ENCODE measurements around the gene BNIP2. TPM values are rescaled to one million over a fixed set of nuclear protein-coding genes. Genes with fewer than 3 reads are reported as not detected.

The BNIP2 gene
- total RNA-seq, 2 donors from 2014 or later = 76.6 to 124 TPM

GRCh38 chr15:59723687-59724346 is 34.7 kb upstream of the BNIP2 start:
- WGBS = 86% methylated on average over 7 of the region's 7 CpGs
- intact Hi-C loops (cut with DNase I) = no loop called here

DNA sequence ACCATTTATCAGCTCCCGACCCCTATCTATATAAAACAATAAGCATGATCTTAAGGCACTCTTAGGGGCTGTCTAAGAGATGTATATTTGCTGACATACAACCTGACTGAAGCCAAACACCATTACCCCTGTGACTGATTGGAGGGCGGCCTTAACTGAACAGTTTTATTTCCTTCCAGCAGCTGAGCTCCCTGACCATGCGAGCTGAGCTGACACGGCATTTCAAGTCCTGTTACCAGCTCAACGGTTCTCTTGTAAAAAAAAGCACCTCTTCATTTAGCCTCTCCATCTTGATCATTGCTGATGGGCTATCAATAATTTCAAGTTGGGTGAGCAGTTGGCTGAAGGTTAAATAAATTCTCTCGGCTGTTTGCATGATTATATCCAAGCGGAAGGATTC is 33.4 kb upstream of the BNIP2 start:
- no peaks in the 10 kb centered on the region for H3K27me3 ChIP-seq (replicated peaks; ENCODE audit: insufficient read depth)
- no peak for TF ChIP-seq POLR2A (IDR thresholded peaks at IDR 0.05)
- TF ChIP-seq, protein P1, sequence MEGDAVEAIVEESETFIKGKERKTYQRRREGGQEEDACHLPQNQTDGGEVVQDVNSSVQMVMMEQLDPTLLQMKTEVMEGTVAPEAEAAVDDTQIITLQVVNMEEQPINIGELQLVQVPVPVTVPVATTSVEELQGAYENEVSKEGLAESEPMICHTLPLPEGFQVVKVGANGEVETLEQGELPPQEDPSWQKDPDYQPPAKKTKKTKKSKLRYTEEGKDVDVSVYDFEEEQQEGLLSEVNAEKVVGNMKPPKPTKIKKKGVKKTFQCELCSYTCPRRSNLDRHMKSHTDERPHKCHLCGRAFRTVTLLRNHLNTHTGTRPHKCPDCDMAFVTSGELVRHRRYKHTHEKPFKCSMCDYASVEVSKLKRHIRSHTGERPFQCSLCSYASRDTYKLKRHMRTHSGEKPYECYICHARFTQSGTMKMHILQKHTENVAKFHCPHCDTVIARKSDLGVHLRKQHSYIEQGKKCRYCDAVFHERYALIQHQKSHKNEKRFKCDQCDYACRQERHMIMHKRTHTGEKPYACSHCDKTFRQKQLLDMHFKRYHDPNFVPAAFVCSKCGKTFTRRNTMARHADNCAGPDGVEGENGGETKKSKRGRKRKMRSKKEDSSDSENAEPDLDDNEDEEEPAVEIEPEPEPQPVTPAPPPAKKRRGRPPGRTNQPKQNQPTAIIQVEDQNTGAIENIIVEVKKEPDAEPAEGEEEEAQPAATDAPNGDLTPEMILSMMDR (IDR thresholded peaks at IDR 0.05) = no peak
- TF ChIP-seq POLR2AphosphoS5 (IDR thresholded peaks at IDR 0.05) = no peak
- H3K4me1 ChIP-seq (replicated peaks) = no peaks in the 10 kb centered on the region
- intact Hi-C loops (cut with DNase I) = no loop called here
- 67% methylated on average over 7 of the region's 7 CpGs for WGBS
- H3K4me3 ChIP-seq = no peak overlapping the region
- DNase-seq (ENCODE audit: low spot score) = no peak
- no peaks in the 10 kb centered on the region for H3K9me3 ChIP-seq
- no peaks in the 10 kb centered on the region for H3K36me3 ChIP-seq
- H3K27ac ChIP-seq = no peak overlapping the region

More at GRCh38 chr15:59723687-59724346, 34.7 kb upstream of the BNIP2 start:
- H3K4me3 ChIP-seq = no peak overlapping the region
- DNase-seq (ENCODE audit: low spot score) = no peak
- no peaks in the 10 kb centered on the region for H3K36me3 ChIP-seq
- no peaks in the 10 kb centered on the region for H3K4me1 ChIP-seq (replicated peaks)
- TF ChIP-seq POLR2A (IDR thresholded peaks at IDR 0.05) = no peak
- TF ChIP-seq, protein P1 (IDR thresholded peaks at IDR 0.05) = no peak
- TF ChIP-seq POLR2AphosphoS5 (IDR thresholded peaks at IDR 0.05) = no peak
- H3K27ac ChIP-seq = no peak overlapping the region
- no peaks in the 10 kb centered on the region for H3K27me3 ChIP-seq (replicated peaks; ENCODE audit: insufficient read depth)
- H3K9me3 ChIP-seq = no peaks in the 10 kb centered on the region

GRCh38 chr15:59722037-59722436 is 32.9 kb upstream of the BNIP2 start:
- 81% methylated on average over 7 of the region's 7 CpGs for WGBS
- Histone ChIP-seq H3K4me3 (no peak overlapping the region), H3K27me3 (replicated peaks; ENCODE audit: insufficient read depth) (no peaks in the 10 kb centered on the region), H3K9me3 (no peaks in the 10 kb centered on the region), H3K4me1 (replicated peaks) (no peaks in the 10 kb centered on the region), H3K36me3 (no peaks in the 10 kb centered on the region), H3K27ac (no peak overlapping the region)
- intact Hi-C loops (cut with DNase I) = no loop called here
- DNase-seq (ENCODE audit: low spot score) = no peak
- TF ChIP-seq, protein P1 (IDR thresholded peaks at IDR 0.05) = no peak
- no peak for TF ChIP-seq POLR2AphosphoS5 (IDR thresholded peaks at IDR 0.05)
- no peak for TF ChIP-seq POLR2A (IDR thresholded peaks at IDR 0.05)

DNA sequence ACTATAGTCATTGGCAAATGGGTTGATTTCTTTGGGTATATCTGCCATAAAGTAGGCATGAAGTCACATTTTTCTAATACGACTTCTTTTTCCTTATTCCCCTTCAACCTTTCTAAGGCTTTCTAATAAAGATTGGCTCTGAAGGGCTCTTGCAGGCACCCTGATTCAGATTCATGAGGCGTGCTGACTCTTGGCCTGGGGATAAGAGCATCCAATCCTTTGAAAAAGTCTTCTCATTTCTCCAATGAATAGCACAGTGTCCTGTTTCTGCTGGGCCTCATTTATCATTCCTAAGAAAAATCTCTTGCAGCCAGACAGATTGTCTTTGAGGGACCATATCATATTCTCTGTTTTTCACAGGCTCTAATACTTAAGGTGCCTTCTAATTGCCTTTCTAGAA is 32.3 kb upstream of the BNIP2 start:
- DNase-seq (ENCODE audit: low spot score) = no peak

More for the DNA sequence above, 32.3 kb upstream of the BNIP2 start:
- H3K9me3 ChIP-seq = no peaks in the 10 kb centered on the region
- WGBS = 82% methylated on average over 2 of the region's 2 CpGs
- intact Hi-C loops (cut with DNase I) = no loop called here
- H3K27ac ChIP-seq = no peak overlapping the region
- H3K27me3 ChIP-seq (replicated peaks; ENCODE audit: insufficient read depth) = no peaks in the 10 kb centered on the region
- no peak overlapping the region for H3K4me3 ChIP-seq
- TF ChIP-seq, protein P1 (IDR thresholded peaks at IDR 0.05) = no peak
- TF ChIP-seq POLR2A (IDR thresholded peaks at IDR 0.05) (no peak), POLR2AphosphoS5 (IDR thresholded peaks at IDR 0.05) (no peak)
- H3K4me1 ChIP-seq (replicated peaks) = no peaks in the 10 kb centered on the region
- no peaks in the 10 kb centered on the region for H3K36me3 ChIP-seq

All from prostate gland (tissue), 2 donors.